Activated CD8-positive, alpha-beta memory T cell treated with anti-CD3 and anti-CD28 coated beads, Interleukin-2, amount 10 ng/mL, durations not matched to agents 7 days and 5 days (primary cell): Measurements from ENCODE around the gene WNT10A. TPM values are rescaled to one million over a fixed set of nuclear protein-coding genes. Genes with fewer than 3 reads are reported as not detected.

Experiments used
- ATAC-seq: fragments of 150-1000 bp; cut with Tn5 transposase; one replicate; pipeline ENCODE4 v1.10.0; 2021; ENCODE audit warnings: moderate library complexity
- CTCF ChIA-PET: fragments of 350-600 bp; sonication (Branson Sonifier 250); formaldehyde crosslinking; loops from one replicate; lab custom pipeline; 2021; ENCODE audit warnings: antibody characterized with exemption; lab: Charles Lee
- DNase-seq: peaks from one replicate; pipeline ENCODE4 v3.0.0-alpha.2; 2020
- H3K27ac Mint-ChIP-seq: one replicate; pipeline ENCODE4 v1.8.0; 2021; ENCODE audit warnings: mild to moderate bottlenecking, mixed read lengths
- H3K27me3 Mint-ChIP-seq: one replicate; pipeline ENCODE4 v1.8.0; 2021; ENCODE audit warnings: mixed read lengths
- H3K36me3 Mint-ChIP-seq: one replicate; pipeline ENCODE4 v1.8.0; 2021; ENCODE audit warnings: mild to moderate bottlenecking, mixed read lengths
- H3K4me1 Mint-ChIP-seq: one replicate; pipeline ENCODE4 v1.8.0; 2021; ENCODE audit warnings: mixed read lengths
- H3K4me3 Mint-ChIP-seq: one replicate; pipeline ENCODE4 v1.8.0; 2021; ENCODE audit warnings: mild to moderate bottlenecking, moderate library complexity, mixed read lengths
- H3K9me3 Mint-ChIP-seq: one replicate; pipeline ENCODE4 v1.8.0; 2022; ENCODE audit warnings: low read depth, mixed read lengths
- total RNA-seq, 2 experiments: library from RNA; stranded (reverse); gene quantifications; one replicate each; pipeline ENCODE4 v1.2.3, GENCODE V29; 2021

WNT10A gene
- total RNA-seq, 2 experiments from 2014 or later = 0.23 to 0.35 TPM

DNA sequence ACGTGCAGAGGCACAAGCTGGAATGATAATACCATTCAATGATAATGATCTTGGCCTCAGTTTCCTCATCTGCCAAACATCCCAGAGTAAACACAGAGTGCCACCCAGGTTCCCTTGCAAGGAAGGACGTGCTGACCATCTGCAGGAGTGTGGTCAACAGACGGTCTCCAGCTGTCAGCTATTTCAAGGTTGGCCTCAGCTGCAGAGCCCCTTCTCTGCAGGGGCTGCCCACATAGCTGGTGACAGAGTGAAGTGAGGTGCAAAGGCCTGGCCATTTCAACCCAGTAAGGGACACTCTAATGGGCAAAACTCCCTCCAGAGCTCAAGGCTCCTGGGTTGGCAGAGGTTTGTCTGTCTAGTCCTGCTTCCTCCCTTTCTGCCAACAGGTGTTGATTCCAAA, 29.4 kb upstream of the WNT10A start:
- Mint-ChIP-seq H3K4me3 (no peak overlapping the region), H3K4me1 (peaks cover 4% of the 10 kb centered on the region), H3K9me3 (no peaks in the 10 kb centered on the region), H3K27me3 (peaks cover 54% of the 10 kb centered on the region), H3K36me3 (no peaks in the 10 kb centered on the region), H3K27ac (no peak overlapping the region)
- DNase-seq = no peak
- ATAC-seq = no peak
- CTCF ChIA-PET = interaction anchor here (0.9 to 3.1 kb wide), 9 partner anchors 23 to 144 kb away, joined by 3 to 38 read pairs (median 5); partner anchors contain the start of gene CYP27A1

DNA sequence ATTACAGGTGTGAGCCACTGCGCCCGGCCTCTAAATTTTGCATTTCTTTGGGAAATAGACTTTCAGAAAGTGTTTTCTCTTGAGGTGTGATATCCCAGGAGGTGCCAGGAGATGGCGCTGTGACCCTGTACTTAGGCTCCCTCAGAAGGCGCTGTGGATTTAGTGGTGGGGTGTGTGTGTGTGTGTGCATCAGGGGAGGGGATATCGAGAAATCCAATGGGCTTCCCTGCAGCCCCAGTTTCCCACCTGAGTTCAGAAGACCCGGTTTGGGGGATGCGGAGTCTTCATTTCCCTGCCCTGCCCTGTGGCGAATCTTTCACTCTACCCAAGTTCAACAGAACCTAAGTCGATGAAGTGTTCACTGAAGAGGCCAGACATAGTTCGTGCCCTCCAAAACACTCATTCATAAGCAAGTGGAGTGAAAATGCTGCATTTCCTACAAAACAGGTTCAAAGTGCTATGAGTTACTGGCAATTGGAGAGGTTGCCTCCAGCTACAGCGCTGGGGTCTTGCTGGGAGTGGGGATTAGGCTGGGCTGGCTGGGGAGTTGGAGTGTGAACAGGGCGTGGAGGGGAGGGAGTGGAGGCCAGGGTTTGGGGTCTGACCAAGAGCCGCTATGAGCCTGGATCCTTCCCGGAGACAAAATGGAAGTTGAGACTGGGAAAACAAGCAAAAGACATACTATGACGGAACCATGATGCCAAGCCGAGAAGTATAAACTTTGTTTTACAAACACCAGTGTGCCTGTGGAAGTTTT, 27.6 kb upstream of the WNT10A start:
- Mint-ChIP-seq H3K4me1 (no peaks in the 10 kb centered on the region), H3K27ac (no peak overlapping the region), H3K4me3 (no peak overlapping the region), H3K27me3 (peaks cover 70% of the 10 kb centered on the region), H3K36me3 (no peaks in the 10 kb centered on the region), H3K9me3 (no peaks in the 10 kb centered on the region)
- DNase-seq = peak; percentile 73
- peak; percentile 68 for ATAC-seq
- CTCF ChIA-PET = interaction anchor here (0.8 to 3.1 kb wide), 17 partner anchors 12 to 205 kb away, joined by 3 to 38 read pairs (median 3); no protein-coding TSS in a partner anchor

DNA sequence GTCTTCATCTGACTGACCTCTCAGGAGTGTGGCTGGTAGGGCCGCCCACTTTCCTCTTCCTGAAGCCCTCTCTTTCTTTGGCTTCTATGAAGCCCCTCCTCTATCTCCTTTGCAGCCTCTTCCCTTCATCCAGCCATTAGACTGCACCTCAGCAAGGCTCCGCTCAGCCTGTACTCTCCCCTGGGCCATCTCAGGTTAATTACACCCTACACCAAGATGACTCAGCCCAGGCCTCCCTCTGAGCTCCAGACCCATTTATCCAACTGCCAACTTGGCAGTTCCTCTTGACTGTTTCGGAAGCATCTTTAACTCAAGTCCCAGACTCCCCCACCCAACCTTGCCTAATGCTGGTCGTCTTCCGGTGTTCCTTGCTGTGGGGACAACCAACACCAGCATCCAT, 26.9 kb upstream of the WNT10A start:
- Mint-ChIP-seq H3K9me3 (no peaks in the 10 kb centered on the region), H3K4me1 (no peaks in the 10 kb centered on the region), H3K27ac (no peak overlapping the region), H3K27me3 (peaks cover 76% of the 10 kb centered on the region), H3K36me3 (no peaks in the 10 kb centered on the region), H3K4me3 (no peak overlapping the region)
- CTCF ChIA-PET = interaction anchor here (0.8 to 3.1 kb wide), 11 partner anchors 16 to 205 kb away, joined by 3 to 38 read pairs (median 3); no protein-coding TSS in a partner anchor
- DNase-seq = no peak
- ATAC-seq = peak; percentile 37

DNA sequence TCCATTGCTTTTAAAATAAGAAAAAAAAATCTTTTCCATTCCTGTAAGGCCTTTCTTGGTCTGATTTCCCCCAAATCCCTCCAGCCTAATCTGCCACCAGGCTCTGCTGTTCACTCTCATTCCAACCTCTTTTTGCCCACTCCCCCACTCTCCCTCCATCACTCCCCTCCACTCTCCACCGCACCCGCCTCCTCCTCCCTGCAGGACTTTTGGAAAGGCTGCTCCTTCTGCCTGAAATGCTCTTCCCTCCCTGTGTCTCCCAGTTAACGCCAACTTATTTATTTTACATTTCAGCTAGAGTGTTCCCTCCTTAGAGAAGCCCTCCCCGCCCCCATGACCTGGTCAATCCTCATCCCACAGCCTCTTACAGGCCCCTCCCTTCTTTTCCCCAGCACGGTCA, 25.8 kb upstream of the WNT10A start:
- ATAC-seq = no peak
- H3K27me3 Mint-ChIP-seq = peaks cover 82% of the 10 kb centered on the region

DNA sequence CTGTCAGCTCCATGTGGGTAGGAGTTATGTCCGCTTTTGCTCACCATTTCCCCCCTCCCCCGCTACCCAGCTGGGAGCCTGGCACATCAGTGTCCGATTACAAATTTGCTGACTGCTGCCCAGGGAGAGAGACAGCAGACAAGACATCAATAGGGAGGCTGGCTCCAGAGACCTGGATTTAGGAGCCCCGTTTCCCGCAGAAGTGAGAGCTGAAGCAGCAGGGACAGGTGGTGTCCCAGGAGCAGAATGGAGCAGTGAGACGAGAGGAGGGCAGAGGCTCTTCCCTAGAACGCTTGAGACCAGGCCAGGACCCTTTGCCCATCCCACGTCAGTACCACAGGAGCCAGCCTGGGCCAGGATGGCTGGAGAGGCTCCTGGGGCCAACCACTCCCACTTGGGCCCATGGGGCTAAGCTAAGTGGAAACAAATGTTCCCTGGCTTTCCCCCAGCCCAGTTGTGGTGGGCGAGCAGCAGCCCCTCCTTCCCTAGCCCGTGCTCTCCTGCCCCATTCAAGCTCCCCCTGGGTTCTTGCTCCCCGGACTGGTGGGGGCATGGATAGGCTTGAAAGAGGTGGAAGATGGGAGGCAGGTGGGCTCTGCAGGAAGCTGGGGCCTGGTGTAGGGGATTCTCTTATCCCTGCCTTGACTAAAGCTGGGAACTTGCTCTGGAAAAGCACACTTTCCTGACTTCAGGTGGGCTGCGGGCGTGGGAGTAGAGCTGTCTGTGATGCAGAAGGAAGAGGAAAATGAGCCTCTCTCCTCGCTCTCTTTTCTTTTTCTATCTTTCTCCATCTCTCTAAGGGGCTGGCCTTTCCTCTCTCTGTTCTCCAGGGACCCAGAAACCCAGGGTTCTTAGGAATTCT, 25.1 kb upstream of the WNT10A start:
- Mint-ChIP-seq H3K4me1 (peaks cover 6% of the 10 kb centered on the region), H3K27ac (no peak overlapping the region), H3K9me3 (no peaks in the 10 kb centered on the region), H3K4me3 (no peak overlapping the region), H3K36me3 (no peaks in the 10 kb centered on the region), H3K27me3 (peaks cover 83% of the 10 kb centered on the region)
- DNase-seq (no peak), ATAC-seq (no peak)
- CTCF ChIA-PET = interaction anchor here (1.4 to 2.6 kb wide), 4 partner anchors 15 to 299 kb away, joined by 4 to 9 read pairs (median 8); no protein-coding TSS in a partner anchor

More for the DNA sequence above, 25.8 kb upstream of the WNT10A start:
- DNase-seq = no peak
- Mint-ChIP-seq H3K4me1 (peaks cover 3% of the 10 kb centered on the region), H3K27ac (no peak overlapping the region), H3K9me3 (no peaks in the 10 kb centered on the region), H3K36me3 (no peaks in the 10 kb centered on the region), H3K4me3 (no peak overlapping the region)
- CTCF ChIA-PET = interaction anchor here (1.4 to 2.6 kb wide), 4 partner anchors 15 to 300 kb away, joined by 4 to 9 read pairs (median 8); no protein-coding TSS in a partner anchor

DNA sequence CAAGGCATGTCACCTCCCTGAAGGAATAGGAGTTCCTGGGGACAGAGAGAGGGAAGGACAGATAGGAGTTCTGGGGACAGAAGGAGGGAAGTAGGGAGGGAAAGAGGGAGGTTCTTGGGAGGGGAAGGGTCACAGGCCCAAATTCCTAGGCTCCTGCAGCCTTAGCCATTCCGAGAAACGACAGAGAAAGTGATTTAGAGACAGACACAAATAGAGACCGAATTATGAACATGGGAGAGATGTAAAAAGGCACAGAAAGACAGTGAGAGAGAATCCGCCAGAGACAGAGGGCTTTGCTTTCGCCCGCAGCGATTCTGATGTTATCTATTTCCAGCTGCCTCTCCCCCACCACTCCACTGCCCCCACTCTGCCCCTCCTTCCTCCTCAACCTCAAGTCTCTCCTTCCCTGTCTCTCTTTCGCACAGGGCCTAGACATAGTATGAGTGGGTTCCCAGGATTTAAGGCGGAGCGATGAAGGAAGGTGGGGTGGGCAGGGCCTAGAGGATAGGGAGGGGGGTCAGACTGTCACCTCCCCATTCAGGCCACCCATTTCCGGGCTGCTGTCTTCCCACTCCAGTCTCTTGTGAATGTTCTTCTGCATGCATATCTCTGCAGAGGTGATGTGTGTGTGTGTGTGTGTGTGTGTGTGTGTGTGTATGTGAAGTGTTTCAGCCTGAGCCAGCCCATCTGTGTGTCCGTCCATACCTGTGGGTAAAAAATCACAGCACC, 24.3 kb upstream of the WNT10A start:
- no peaks in the 10 kb centered on the region for H3K9me3 Mint-ChIP-seq
- no peak for ATAC-seq
- H3K27me3 Mint-ChIP-seq = peaks cover 83% of the 10 kb centered on the region
- CTCF ChIA-PET = interaction anchor here (1.9 to 5.7 kb wide), 3 partner anchors 20 to 42 kb away, joined by 7 to 27 read pairs (median 9); no protein-coding TSS in a partner anchor
- no peaks in the 10 kb centered on the region for H3K36me3 Mint-ChIP-seq
- peaks cover 10% of the 10 kb centered on the region for H3K4me1 Mint-ChIP-seq
- no peak for DNase-seq
- no peak overlapping the region for H3K27ac Mint-ChIP-seq
- H3K4me3 Mint-ChIP-seq = no peak overlapping the region

DNA sequence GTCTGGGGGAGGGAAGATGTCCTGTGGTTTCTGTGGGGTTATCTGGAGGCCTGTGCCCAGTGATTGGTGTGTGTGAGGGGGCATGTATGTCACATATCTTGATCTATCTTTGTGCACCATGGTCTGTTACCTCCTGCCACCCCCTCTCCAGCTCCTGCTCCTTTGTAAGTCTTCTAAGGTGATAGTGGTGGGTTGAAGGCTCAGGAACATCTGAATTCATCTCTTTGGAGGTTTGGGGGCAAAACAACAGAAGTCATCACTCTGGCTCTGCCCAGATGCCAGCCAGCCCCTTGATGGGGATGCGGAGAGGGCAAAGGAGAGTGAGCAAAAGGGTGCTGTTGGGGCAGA, 23.8 kb upstream of the WNT10A start:
- Mint-ChIP-seq H3K4me1 (peaks cover 10% of the 10 kb centered on the region), H3K9me3 (no peaks in the 10 kb centered on the region), H3K27me3 (peaks cover 87% of the 10 kb centered on the region), H3K4me3 (no peak overlapping the region), H3K36me3 (no peaks in the 10 kb centered on the region), H3K27ac (no peak overlapping the region)
- ATAC-seq (no peak), DNase-seq (no peak)
- CTCF ChIA-PET = interaction anchor here (2.5 to 5.7 kb wide), 2 partner anchors 19 to 42 kb away, joined by 9 to 27 read pairs; no protein-coding TSS in a partner anchor

DNA sequence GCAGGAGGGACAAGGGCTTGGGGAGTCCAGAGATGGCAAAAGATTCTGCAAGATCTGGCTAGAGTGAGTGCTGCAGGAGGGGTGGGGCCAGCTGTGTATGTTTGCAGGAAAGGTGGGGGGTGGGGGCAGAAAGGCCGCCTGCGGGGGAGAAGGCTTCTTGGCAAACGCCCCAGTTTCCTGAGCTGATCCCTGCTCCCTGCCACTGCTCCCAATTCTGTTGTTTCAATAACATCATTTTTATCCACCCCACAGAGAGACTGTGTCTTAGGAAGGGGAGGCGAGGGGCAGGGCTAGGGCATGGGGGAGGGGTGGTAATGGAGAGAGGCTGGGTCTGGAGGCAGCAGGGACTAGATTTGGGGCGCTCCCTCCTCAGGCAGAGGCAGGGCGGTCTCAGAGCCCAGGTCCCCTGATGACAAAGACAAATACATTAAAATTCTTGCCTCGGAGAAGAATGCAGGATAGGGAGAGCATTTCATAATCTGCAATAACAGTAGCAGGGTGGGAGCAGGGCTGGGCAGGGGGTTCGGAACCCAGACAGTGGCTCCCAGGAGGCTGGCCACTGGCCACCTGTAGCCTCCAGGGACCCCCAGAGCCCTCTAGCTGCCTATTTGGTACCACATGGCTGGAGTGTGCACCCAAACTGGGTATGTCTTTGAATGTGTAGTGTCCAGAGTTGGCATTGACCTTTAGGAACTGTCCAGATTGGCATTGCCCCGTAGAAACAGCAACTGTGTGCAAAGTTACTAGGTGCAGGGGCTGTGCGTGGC, 23.1 kb upstream of the WNT10A start:
- H3K27ac Mint-ChIP-seq = no peak overlapping the region

DNA sequence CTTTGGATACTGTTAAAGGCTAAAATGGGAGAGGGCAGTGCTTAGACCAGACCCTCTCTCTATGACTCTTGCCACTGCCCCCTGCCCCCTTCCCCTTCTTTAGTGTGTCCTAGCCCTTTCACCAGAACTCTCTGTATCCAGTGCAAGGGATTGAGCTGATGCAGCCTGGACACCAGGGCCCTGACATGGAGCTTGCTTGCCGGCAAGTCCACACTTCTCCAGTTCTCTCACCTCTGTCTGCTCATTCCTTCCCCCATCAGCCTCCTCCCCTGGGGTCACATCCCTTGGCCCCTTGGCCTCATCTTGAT, 22.6 kb upstream of the WNT10A start:
- no peaks in the 10 kb centered on the region for H3K9me3 Mint-ChIP-seq
- no peaks in the 10 kb centered on the region for H3K36me3 Mint-ChIP-seq
- H3K4me1 Mint-ChIP-seq = peaks cover 10% of the 10 kb centered on the region
- peaks cover 88% of the 10 kb centered on the region for H3K27me3 Mint-ChIP-seq
- H3K27ac Mint-ChIP-seq = no peak overlapping the region
- CTCF ChIA-PET = interaction anchor here (1.0 to 5.7 kb wide), 3 partner anchors 8 to 40 kb away, joined by 3 to 27 read pairs (median 3); no protein-coding TSS in a partner anchor
- ATAC-seq (no peak), DNase-seq (no peak)
- H3K4me3 Mint-ChIP-seq = no peak overlapping the region

More for the DNA sequence above, 23.1 kb upstream of the WNT10A start:
- ATAC-seq (no peak), DNase-seq (no peak)
- Mint-ChIP-seq H3K27me3 (peaks cover 88% of the 10 kb centered on the region), H3K9me3 (no peaks in the 10 kb centered on the region), H3K36me3 (no peaks in the 10 kb centered on the region), H3K4me1 (peaks cover 10% of the 10 kb centered on the region), H3K4me3 (no peak overlapping the region)
- CTCF ChIA-PET = interaction anchor here (1.0 to 5.7 kb wide), 2 partner anchors 7 to 41 kb away, joined by 3 to 27 read pairs; no protein-coding TSS in a partner anchor

DNA sequence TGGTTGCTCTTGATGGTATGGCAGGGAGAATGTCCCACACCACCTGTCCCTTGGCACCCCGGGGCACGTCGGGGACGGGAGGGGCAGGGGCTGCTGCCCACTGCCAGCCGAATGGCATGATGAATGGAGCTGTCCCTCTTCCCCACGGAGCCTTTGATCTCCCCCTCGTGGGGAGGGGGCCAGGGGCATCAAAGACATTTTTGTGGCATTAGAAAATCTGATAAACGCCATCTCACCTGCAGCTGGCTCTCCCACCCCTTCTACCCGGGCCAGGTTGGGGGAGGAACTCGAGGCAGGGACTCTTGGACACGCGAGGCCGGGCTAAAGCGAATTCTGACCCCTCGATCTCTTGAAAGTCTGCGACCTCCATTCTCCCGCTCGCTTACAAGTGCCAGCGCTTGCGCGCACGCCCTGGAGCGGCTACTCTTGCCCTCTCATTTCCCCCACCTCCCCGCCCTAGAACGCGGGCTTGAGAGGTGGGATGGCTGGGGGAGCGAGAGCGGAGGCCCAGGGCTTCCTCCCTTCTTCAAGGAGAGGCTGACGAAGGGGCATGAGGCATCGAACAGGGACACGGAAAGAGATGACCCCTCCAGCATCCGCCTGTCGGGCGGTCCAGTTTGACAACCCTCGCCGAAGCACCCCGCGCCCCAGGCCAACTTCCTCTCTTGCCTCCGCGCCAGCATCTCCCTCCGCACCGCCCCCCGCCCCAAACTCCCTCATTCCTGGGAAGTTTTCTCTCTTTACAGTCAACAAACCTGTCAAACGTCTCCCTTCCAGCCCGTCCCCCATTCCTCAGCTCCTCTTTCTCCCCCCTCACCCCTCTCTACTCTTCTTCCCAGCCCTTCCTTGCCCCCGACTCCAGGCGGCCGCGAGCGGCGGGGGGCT, 21.7 kb upstream of the WNT10A start:
- DNase-seq (no peak), ATAC-seq (no peak)
- Mint-ChIP-seq H3K27me3 (peaks cover 88% of the 10 kb centered on the region), H3K36me3 (no peaks in the 10 kb centered on the region), H3K27ac (no peak overlapping the region), H3K4me3 (no peak overlapping the region), H3K9me3 (no peaks in the 10 kb centered on the region), H3K4me1 (peaks cover 10% of the 10 kb centered on the region)
- CTCF ChIA-PET = interaction anchor here (1.0 to 5.7 kb wide), 6 partner anchors 9 to 50 kb away, joined by 3 to 27 read pairs (median 3); no protein-coding TSS in a partner anchor

DNA sequence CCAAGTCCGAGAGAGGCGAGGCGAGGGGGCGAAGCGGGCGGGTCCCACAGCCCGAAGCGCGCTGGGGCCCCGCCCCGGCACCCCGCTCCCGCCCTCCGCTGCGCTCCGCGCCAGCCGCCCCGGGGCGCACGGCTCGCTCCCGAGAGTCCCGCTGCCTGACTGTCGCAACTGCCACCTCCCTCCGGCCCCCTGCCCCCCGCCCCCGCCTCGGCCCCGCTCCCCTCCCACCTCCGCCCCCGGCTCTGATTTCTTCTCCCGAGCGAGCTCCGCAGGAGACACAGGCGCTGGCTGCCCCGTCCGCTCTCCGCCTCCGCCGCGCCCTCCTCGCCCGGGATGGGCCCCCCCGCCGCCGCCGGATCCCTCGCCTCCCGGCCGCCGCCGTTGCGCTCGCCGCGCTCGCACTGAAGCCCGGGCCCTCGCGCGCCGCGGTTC, 21.1 kb upstream of the WNT10A start, which contains the start of gene WNT6:
WNT6 (plus strand) TSS at position 250 of the 432 bp plus-strand sequence. CDS start 233 bp downstream, outside the sequence.
- Mint-ChIP-seq H3K4me3 (no peak within 1 kb of the TSS), H3K27me3 (peaks cover 82% of the 10 kb centered on the region), H3K4me1 (peaks cover 10% of the 10 kb centered on the region), H3K36me3 (no peaks in the 10 kb centered on the region), H3K27ac (no peak within 1 kb of the TSS), H3K9me3 (no peaks in the 10 kb centered on the region)
- DNase-seq = no peak
- CTCF ChIA-PET = interaction anchor here (1.1 to 5.7 kb wide), 5 partner anchors 11 to 50 kb away, joined by 3 to 27 read pairs (median 4); no protein-coding TSS in a partner anchor
- peak; percentile 23 for ATAC-seq
